LNCaP clone FGC (cell line): Measurements from ENCODE around the gene TEX53.
A peak's percentile ranks its signal among the peaks of the same experiment; 100 is the strongest.

Source experiments
- DNase-seq: peaks from one replicate; pipeline ENCODE4 v3.0.0-alpha.2; 2011; ENCODE audit warnings: low read depth
- H3K4me3 ChIP-seq: 2 replicates; pipeline ENCODE4 v1.5.1; 2011; ENCODE audit warnings: mild to moderate bottlenecking, low read depth, low read length, control low read depth
- TF ChIP-seq, protein P1 (sequence below): IDR thresholded peaks from 2 replicates; pipeline ENCODE4 v1.5.1; 2012; ENCODE audit warnings: mild to moderate bottlenecking; ENCODE audit not compliant: control insufficient read depth, insufficient read depth; ENCODE audit errors: extremely low read depth

TEX53 gene

DNA sequence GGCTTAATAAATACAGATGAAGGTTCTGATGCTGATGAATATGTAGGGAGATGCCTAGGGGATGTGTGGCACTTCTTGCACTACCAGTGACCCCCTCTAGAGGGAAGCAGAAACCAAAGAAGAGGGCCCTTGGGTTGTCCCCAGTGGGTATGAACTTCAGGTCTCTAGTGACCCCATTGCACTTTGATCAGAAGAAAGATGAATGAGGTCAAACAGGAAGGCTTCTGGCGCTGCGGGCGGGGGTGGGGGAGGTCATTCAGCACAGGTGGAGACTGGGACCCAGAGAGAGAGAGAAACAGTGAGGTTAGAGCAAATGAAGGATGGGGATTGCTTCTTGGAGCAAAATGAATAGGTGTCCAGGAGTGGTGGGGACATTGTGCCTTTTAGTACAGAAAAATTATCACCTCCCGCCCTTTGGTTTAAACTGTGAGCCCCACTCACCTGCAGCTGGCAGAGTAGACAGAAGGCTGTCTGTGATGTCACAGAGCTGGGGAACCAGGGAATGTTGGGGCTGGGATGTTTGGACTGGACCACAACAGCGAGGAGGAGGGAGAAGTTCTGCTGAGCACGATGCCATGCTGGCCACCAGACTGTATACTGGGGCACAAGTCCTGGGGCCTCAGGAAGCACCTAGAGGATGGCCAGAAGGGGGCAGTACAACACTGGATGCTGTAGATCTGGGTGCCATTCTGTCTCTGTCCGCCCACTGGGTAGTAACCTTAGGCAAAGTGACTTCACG lies 24.2 kb upstream of the TEX53 start, which contains the start of gene TEX48:
TEX48 (minus strand) TSS at position 599 of the 739 bp plus-strand sequence. CDS start 10,469 bp downstream, outside the sequence.
- peak; percentile 59 for DNase-seq
- H3K4me3 ChIP-seq = no peak within 1 kb of the TSS
- TF ChIP-seq, protein P1, sequence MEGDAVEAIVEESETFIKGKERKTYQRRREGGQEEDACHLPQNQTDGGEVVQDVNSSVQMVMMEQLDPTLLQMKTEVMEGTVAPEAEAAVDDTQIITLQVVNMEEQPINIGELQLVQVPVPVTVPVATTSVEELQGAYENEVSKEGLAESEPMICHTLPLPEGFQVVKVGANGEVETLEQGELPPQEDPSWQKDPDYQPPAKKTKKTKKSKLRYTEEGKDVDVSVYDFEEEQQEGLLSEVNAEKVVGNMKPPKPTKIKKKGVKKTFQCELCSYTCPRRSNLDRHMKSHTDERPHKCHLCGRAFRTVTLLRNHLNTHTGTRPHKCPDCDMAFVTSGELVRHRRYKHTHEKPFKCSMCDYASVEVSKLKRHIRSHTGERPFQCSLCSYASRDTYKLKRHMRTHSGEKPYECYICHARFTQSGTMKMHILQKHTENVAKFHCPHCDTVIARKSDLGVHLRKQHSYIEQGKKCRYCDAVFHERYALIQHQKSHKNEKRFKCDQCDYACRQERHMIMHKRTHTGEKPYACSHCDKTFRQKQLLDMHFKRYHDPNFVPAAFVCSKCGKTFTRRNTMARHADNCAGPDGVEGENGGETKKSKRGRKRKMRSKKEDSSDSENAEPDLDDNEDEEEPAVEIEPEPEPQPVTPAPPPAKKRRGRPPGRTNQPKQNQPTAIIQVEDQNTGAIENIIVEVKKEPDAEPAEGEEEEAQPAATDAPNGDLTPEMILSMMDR = peak; percentile 85

DNA sequence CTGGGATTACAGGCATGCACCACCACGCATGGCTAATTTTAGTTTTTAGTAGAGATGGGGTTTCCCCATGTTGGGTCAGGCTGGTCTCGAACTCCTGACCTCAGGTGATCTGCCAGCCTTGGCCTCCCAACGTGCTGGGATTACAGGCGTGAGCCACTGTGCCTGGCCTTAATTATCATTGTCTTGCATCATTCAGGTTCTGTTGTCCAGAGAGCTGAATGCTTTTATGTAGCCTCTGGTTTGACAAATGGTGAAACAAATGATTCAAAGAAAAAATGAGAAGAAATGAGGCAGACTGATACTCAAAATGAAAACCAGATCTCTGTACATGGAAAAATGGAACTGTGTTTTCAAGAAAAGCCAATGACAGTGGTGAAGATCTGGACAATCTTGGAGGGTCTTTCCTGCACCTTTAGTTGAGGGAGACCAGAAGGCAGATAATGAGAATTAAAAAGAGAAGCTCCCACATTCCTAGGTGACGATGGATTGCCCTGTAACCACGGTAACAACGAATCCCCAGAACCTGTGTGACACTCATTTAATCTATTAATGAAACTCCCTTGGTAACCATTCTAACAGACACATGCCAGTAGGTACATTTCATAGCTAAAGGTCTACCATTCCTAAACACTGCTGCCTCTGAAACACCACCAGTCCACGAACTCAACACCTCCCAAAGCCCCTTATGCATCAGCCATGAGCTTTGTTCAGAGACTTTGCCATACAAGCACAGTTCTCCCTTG lies 22.8 kb upstream of the TEX53 start:
- no peak overlapping the region for H3K4me3 ChIP-seq
- no peak for DNase-seq
- TF ChIP-seq, protein P1 = no peak

DNA sequence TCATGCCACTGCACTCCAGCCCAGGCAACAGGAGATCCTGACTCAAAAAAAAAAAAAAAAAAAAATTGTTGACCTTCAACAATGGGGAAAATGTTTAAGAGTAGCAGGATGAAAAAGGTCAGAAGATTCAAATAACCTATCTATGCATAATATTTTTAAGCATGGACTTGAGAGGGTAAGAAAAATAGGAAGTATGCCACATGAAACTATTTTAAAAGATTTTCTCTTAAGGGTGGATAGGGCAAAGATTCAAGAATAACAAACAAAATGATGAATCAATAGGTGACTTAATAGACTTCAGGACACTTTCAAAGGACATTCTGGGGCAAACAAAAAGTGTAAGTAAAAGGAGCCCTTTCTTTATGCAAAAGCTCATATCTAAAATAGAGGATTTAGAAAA lies 21.2 kb upstream of the TEX53 start:
- TF ChIP-seq, protein P1 = no peak
- no peak overlapping the region for H3K4me3 ChIP-seq
- DNase-seq = no peak

DNA sequence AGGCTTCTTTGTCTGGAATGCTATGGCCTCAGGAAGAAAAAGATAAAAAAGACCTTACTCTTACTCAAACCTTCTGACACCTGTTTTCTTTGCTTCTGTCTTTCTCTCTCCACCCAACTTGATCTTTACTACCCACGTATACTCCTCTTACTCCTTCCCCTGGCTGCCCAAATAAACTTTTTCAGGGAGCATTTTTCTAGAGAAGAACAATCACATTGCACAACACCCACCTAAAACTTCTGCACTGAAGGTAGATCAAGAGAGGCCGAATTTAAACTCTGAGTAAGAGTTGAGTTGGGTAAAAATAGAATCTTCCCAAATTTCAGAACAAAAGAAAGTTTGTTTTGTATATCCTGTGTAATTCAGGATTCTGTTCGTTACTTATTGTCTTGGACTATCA lies 20.5 kb upstream of the TEX53 start:
- TF ChIP-seq, protein P1 = no peak
- DNase-seq = no peak
- no peak overlapping the region for H3K4me3 ChIP-seq

DNA sequence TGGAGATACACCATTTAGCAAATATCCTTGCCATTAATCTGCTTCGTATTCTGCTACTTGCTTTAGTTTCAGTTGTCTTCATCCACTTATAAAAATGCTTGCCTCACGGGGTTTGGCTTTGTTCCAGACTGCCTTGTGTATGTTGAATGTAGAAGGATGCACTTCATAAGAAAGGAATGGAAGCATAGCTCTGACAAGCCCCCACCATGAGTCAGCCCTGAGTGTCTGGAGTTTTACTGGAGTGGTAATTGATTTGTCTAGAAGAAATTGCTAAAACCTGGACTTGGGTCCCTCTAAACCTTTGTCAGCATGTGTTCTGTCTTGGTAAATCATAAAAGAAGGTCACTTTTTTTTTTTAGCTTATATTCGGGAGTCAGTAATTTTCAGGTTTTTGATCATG lies 19.8 kb upstream of the TEX53 start:
- no peak overlapping the region for H3K4me3 ChIP-seq
- DNase-seq = no peak

DNA sequence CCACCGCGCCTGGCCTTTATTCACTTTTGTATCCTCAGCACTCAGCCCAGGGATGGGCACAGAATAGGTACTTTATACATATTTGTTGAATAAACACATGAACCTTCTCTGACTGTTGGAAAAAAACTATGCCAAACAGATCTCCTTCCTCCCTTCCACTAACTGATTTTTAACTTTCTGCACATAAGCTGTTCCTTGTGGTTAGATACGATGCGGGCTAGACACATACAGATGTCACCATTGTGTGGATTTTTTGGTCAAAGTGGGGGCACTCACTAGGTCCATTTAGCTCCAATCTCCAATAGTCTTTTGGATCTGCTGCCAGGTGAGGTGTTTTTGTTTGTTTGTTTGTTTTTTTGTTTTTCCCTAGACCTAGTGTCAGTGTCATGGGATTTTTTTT lies 19.3 kb upstream of the TEX53 start:
- DNase-seq = no peak
- TF ChIP-seq, protein P1 = no peak
- H3K4me3 ChIP-seq = no peak overlapping the region

More for the DNA sequence above, 19.8 kb upstream of the TEX53 start:
- TF ChIP-seq, protein P1 = no peak
